Measurements from ENCODE around the gene PES1. TPM values are rescaled to one million over a fixed set of nuclear protein-coding genes. Genes with fewer than 3 reads are reported as not detected.
A peak's percentile ranks its signal among the peaks of the same experiment; 100 is the strongest.

Gene PES1
- total RNA-seq, 1 experiment from 2014 or later: 167 TPM

GRCh38 chr22:30561402-30562189 is 30.1 kb downstream of the PES1 start:
- ChIA-PET POLR2A (no interaction called here), RAD21 (ENCODE audit: low non-redundant PET in 1 of 2, low total read pairs in 2 of 2, uncharacterized antibody in 2 of 2, unreplicated experiment in 2 of 2) (no interaction called here), CTCF (no interaction called here)
- intact Hi-C loops (cut with micrococcal nuclease): no loop called here
- H4K20me1 ChIP-seq (ENCODE audit: insufficient read depth): no peaks in the 10 kb centered on the region
- ATAC-seq (no peak), DNase-seq (ENCODE audit: low read depth, low spot score) (no peak)
- TF ChIP-seq FOSL1 (IDR thresholded peaks at IDR 0.05; ENCODE audit: low read depth) (no peak), CEBPB (IDR thresholded peaks at IDR 0.05; ENCODE audit: low read depth) (no peak), TCF7L2 (IDR thresholded peaks at IDR 0.05; ENCODE audit: borderline replicate concordance, extremely low read depth, insufficient read depth, insufficient read length) (no peak), EGR1 (IDR thresholded peaks at IDR 0.05; ENCODE audit: low read depth) (no peak), CBX3 (IDR thresholded peaks at IDR 0.05; ENCODE audit: low read depth) (no peak), CTCF (IDR thresholded peaks at IDR 0.05 in 2 of 3, conservative IDR thresholded peaks at IDR 0.05 in 1 of 3; ENCODE audit: borderline replicate concordance in 1 of 3, insufficient read depth in 1 of 3, low read depth in 2 of 3, low read length in 2 of 3) (no peak), POLR2AphosphoS5 (IDR thresholded peaks at IDR 0.05; ENCODE audit: low read depth, low read length) (no peak), ZNF274 (IDR thresholded peaks at IDR 0.05; ENCODE audit: low read depth, low read length) (no peak)
- no peaks in the 10 kb centered on the region for H3K9me2 ChIP-seq (ENCODE audit: insufficient read depth)
- peaks cover 9 to 37% of the 10 kb centered on the region in 2 experiments; a peak in 3 of 4 replicates for H3K4me1 ChIP-seq (ENCODE audit: control insufficient read depth in 1 of 2, insufficient read depth in 2 of 2, low read length in 2 of 2)
- H3K9ac ChIP-seq (ENCODE audit: low read length): no peak overlapping the region
- no peaks in the 10 kb centered on the region for H3K79me2 ChIP-seq (ENCODE audit: insufficient read depth, low read length)
- H3K27me3 ChIP-seq (ENCODE audit: insufficient read depth, low read length): no peaks in the 10 kb centered on the region; the same call in 1 of the 2 replicates
- no peaks in the 10 kb centered on the region for H3K36me3 ChIP-seq (ENCODE audit: control insufficient read depth in 1 of 2, insufficient read depth in 2 of 2, low read length in 2 of 2)
- no peaks in the 10 kb centered on the region for H3K9me3 ChIP-seq (ENCODE audit: control insufficient read depth in 1 of 2, insufficient read depth in 1 of 2, low read depth in 1 of 2, low read length in 2 of 2)
- no peak overlapping the region for H3K27ac ChIP-seq (ENCODE audit: low read depth, low read length)
- H3K4me2 ChIP-seq (ENCODE audit: low read length): peak overlapping the region; percentile 50; the same call in 1 of the 2 replicates
- H2AFZ ChIP-seq (ENCODE audit: low read depth, low read length, poor library complexity, severe bottlenecking): no peak overlapping the region
- BruUV-seq (replicated peaks): no TSS peak
- H3K4me3 ChIP-seq (replicated peaks in 1 of 2; ENCODE audit: low read depth in 1 of 2, low read length in 2 of 2): no peak overlapping the region

Measured in HCT116 (cell line).